K562 (cell line): ENCODE measurements around the gene COL16A1. TPM values are rescaled to one million over a fixed set of nuclear protein-coding genes. Genes with fewer than 3 reads are reported as not detected.

ENCODE experiments used
- ATF6 ChIP-seq: sonication (generic); formaldehyde crosslinking; IDR thresholded peaks from 2 replicates; pipeline ENCODE4 v1.4.0; 2020; ENCODE audit warnings: mild to moderate bottlenecking, missing genetic modification reagents
- CBFB ChIP-seq: sonication (generic); formaldehyde crosslinking; IDR thresholded peaks from 2 replicates; pipeline ENCODE4 v1.4.0; 2020; ENCODE audit warnings: mild to moderate bottlenecking, missing genetic modification reagents
- CBX8 ChIP-seq: fragments of 200-600 bp; sonication (generic); IDR thresholded peaks from 2 replicates; pipeline ENCODE4 v1.6.1; 2012; ENCODE audit warnings: borderline replicate concordance, mixed run types, low read depth, mild to moderate bottlenecking, moderate library complexity, mixed read lengths, low read length, control low read depth, inconsistent platforms; ENCODE audit not compliant: poor library complexity, severe bottlenecking; ENCODE audit errors: extremely low read depth
- DMBX1 ChIP-seq: fragments of 250-450 bp; sonication (Bioruptor Pico); IDR thresholded peaks from 2 replicates; pipeline ENCODE4 v1.8.0; 2022; ENCODE audit warnings: inconsistent platforms, mild to moderate bottlenecking, moderate library complexity, borderline replicate concordance
- DPF2 ChIP-seq: fragments of 450-650 bp; IDR thresholded peaks from 2 replicates; pipeline ENCODE4 v1.6.1; 2016
- FOXA3 ChIP-seq, 2 experiments: fragments of 450-650 bp in 1 of 2; sonication (generic) in 1 of 2; formaldehyde crosslinking; IDR thresholded peaks in 1 of 2; conservative IDR thresholded peaks in 1 of 2; 2 replicates each; pipeline versions ENCODE4 v1.4.0 to v1.8.0; 2020 to 2022; ENCODE audit warnings: mild to moderate bottlenecking in 2 of 2, missing genetic modification reagents in 1 of 2
- GATAD2B ChIP-seq: fragments of 450-650 bp; IDR thresholded peaks from 2 replicates; pipeline ENCODE4 v1.6.1; 2017; ENCODE audit warnings: mild to moderate bottlenecking, borderline replicate concordance
- HLTF ChIP-seq: fragments of 450-650 bp; IDR thresholded peaks from 2 replicates; pipeline ENCODE4 v1.6.1; 2016
- HNRNPK ChIP-seq: fragments of 200-400 bp; formaldehyde crosslinking; IDR thresholded peaks from one replicate; pipeline ENCODE4 v1.6.1; 2018; ENCODE audit warnings: mild to moderate bottlenecking, low read depth, low read length; ENCODE audit not compliant: poor library complexity, severe bottlenecking
- MTA3 ChIP-seq: fragments of 450-650 bp; formaldehyde crosslinking; IDR thresholded peaks from 2 replicates; pipeline ENCODE4 v1.6.1; 2017; ENCODE audit warnings: mild to moderate bottlenecking, borderline replicate concordance
- PTRF ChIP-seq: fragments of 450-650 bp; IDR thresholded peaks from 2 replicates; pipeline ENCODE4 v1.6.1; 2016; ENCODE audit warnings: mild to moderate bottlenecking, missing genetic modification characterization, missing compliant biosample characterization
- RBM17 ChIP-seq: fragments of 200-400 bp; formaldehyde crosslinking; IDR thresholded peaks from 2 replicates; pipeline ENCODE4 v1.6.1; 2017; ENCODE audit warnings: low read depth, mild to moderate bottlenecking, low read length, borderline replicate concordance
- RBM22 ChIP-seq: fragments of 200-400 bp; formaldehyde crosslinking; IDR thresholded peaks from 2 replicates; pipeline ENCODE4 v1.6.1; 2018; ENCODE audit warnings: low read length, low read depth; ENCODE audit not compliant: poor library complexity, severe bottlenecking
- STAT6 ChIP-seq: sonication (generic); formaldehyde crosslinking; IDR thresholded peaks from 2 replicates; pipeline ENCODE4 v1.8.1; 2023; ENCODE audit warnings: mild to moderate bottlenecking, missing genetic modification reagents
- TAF1 ChIP-seq: IDR thresholded peaks from 2 replicates; pipeline ENCODE4 v1.6.1; 2011; ENCODE audit warnings: mild to moderate bottlenecking, low read length, moderate library complexity; ENCODE audit not compliant: insufficient read depth, control insufficient read depth, severe bottlenecking; ENCODE audit errors: extremely low read depth
- TEAD1 ChIP-seq, 2 experiments: fragments of 450-650 bp in 1 of 2; sonication (generic) in 1 of 2; formaldehyde crosslinking; IDR thresholded peaks; 2 replicates each; pipeline versions ENCODE4 v1.4.0 to v1.8.0; 2020 to 2022; ENCODE audit warnings: mild to moderate bottlenecking in 2 of 2, missing genetic modification reagents in 1 of 2
- TOE1 ChIP-seq, 2 experiments: fragments of 450-650 bp in 1 of 2; sonication (generic) in 1 of 2; formaldehyde crosslinking in 1 of 2; IDR thresholded peaks; 2 replicates each; pipeline versions ENCODE4 v1.7.1 to v1.8.0; 2016 to 2022; ENCODE audit warnings: borderline replicate concordance in 2 of 2, mild to moderate bottlenecking in 2 of 2, antibody characterized with exemption in 1 of 2, inconsistent platforms in 1 of 2, low read depth in 1 of 2, missing genetic modification reagents in 1 of 2, moderate library complexity in 1 of 2
- TSC22D4 ChIP-seq: fragments of 450-650 bp; IDR thresholded peaks from 2 replicates; pipeline ENCODE4 v1.6.1; 2016; ENCODE audit warnings: missing genetic modification characterization, missing biosample characterization, control low read depth
- ZFP91 ChIP-seq: sonication (generic); formaldehyde crosslinking; IDR thresholded peaks from 2 replicates; pipeline ENCODE4 v1.8.0; 2022; ENCODE audit warnings: mild to moderate bottlenecking, missing genetic modification reagents
- ZNF354B ChIP-seq: fragments of 250-450 bp; sonication (Bioruptor Pico); IDR thresholded peaks from 2 replicates; pipeline ENCODE4 v1.4.0; 2020
- polyA plus RNA-seq, 8 experiments: library from polyadenylated mRNA; depleted of rRNA in 4 of 8; stranded (reverse) in 5 of 8; unstranded in 3 of 8; fragments of >200 nt; fragmentation: Nextera tagmentation in 2 of 8; fragmentation: Illumina TruSeq in 1 of 8; extraction: Ambion mirVana in 2 of 8; extraction: Trizol in 1 of 8; gene quantifications; 2 replicates each; pipeline versions ENCODE4 v1.2.1 to v1.2.3, GENCODE V29; 2011 to 2014; ENCODE audit warnings: inconsistent platforms in 1 of 8, missing spikeins in 1 of 8
- total RNA-seq, 7 experiments: library from RNA; depleted of rRNA in 6 of 7; stranded (reverse); fragments of >200 nt in 6 of 7; fragmentation: Illumina TruSeq in 2 of 7; extraction: Trizol in 2 of 7; gene quantifications; 2 replicates each; pipeline versions ENCODE4 v1.2.1 to v1.2.3, GENCODE V29; 2011 to 2021; ENCODE audit warnings: low replicate concordance in 1 of 7

Gene COL16A1
- total and polyA plus RNA-seq, 9 of the 15 experiments (the other 6 are each of a cell fraction or from before 2014, with no cell fraction given): 0.11 to 0.60 (median 0.11) TPM; not detected in 6

- TF ChIP-seq MTA3 (no peak), TEAD1 (CRISPR knock-in tag; IDR thresholded peaks at IDR 0.05) (no peak), RBM17 (no peak), FOXA3 (CRISPR knock-in tag; conservative IDR thresholded peaks at IDR 0.05 in 1 of 2, IDR thresholded peaks at IDR 0.05 in 1 of 2) (peak in 1 of 2 experiments; percentile 79; a peak in 1 of 4 replicates), ZNF354B (CRISPR knock-in tag) (no peak), DPF2 (peak; percentile 40), HLTF (no peak), STAT6 (CRISPR knock-in tag) (0 out of 2 replicates have a peak, but pooled peaks have one; percentile 4), HNRNPK (no peak), ZFP91 (CRISPR knock-in tag) (no peak), TOE1 (IDR thresholded peaks at IDR 0.05; ENCODE audit: borderline replicate concordance) (0 out of 2 replicates have a peak, but pooled peaks have one; percentile 46), TOE1 (CRISPR knock-in tag; IDR thresholded peaks at IDR 0.05; ENCODE audit: borderline replicate concordance, low read depth) (0 out of 2 replicates have a peak, but pooled peaks have one; percentile 73), DMBX1 (CRISPR knock-in tag) (0 out of 2 replicates have a peak, but pooled peaks have one; percentile 30), CBX8 (no peak), PTRF (no peak), CBFB (CRISPR knock-in tag) (peak; percentile 43; the same call in 1 of the 2 replicates), GATAD2B (0 out of 2 replicates have a peak, but pooled peaks have one; percentile 34), RBM22 (no peak), ATF6 (CRISPR knock-in tag) (no peak; the same call in 1 of the 2 replicates), TSC22D4 (no peak), TAF1 (peak; percentile 66)
Observed at GRCh38 chr1:31643976-31644559, 59.7 kb downstream of the COL16A1 start (continued).
